ENCODE results near the gene TRAPPC4. TPM values are rescaled to one million over a fixed set of nuclear protein-coding genes. Genes with fewer than 3 reads are reported as not detected.
A peak's percentile ranks its signal among the peaks of the same experiment; 100 is the strongest.

Gene TRAPPC4
- total RNA-seq, 2 donors from 2014 or later: 72.6 to 73.2 TPM

DNA sequence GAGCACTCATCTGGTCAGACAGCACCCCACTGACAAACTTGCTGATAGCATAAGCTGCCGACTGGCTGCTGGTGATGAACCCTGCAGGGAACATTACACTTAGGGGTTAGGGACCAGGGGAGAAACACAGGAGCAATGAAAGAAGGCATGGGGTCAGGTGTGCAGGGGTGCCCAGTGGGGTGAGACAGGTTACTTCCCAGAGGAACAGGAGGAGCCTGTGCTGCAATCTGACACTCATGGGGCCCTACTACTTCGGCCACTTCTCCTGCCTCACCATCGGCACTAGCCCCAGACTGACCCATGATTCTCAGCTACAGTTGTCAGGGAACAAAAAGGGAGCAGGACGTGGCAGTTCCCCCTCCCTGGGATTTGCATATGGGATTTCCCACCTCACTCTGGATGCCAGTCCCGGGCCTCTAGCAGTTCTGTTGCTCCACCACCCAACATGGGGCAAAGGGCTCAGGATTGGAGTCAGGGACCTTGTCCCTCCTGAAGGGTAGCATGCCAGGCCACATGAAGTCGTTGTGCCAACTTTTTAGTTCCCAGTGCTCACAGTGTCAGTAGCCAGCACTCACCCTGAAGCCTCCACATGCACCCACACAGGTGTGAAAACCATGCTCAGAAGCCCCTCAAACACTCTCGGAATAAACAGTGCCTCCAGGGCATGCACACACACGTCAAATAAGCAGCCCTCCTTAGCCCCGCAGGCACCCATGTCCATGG, 9.9 kb downstream of the TRAPPC4 start:
- Histone ChIP-seq H3K9ac (ENCODE audit: low read depth in 2 of 2, low read length in 2 of 2) (peak overlapping the region in 1 of 2 donors; percentile 87), H3K9me3 (no peaks in the 10 kb centered on the region), H3K4me3 (peak overlapping the region; percentile 15), H3K4me1 (peaks cover 5% of the 10 kb centered on the region), H3K27me3 (no peaks in the 10 kb centered on the region), H3K36me3 (no peaks in the 10 kb centered on the region), H3K27ac (peak overlapping the region; percentile 75)
- intact Hi-C loops (cut with DNase I): no loop called here
- DNase-seq: no peak
- TF ChIP-seq CTCF (IDR thresholded peaks at IDR 0.05): no peak

- H3K9me3 ChIP-seq: no peaks in the 10 kb centered on the region
- TF ChIP-seq CTCF (IDR thresholded peaks at IDR 0.05): no peak
- H3K4me1 ChIP-seq: peaks cover 5% of the 10 kb centered on the region
- intact Hi-C loops (cut with DNase I): no loop called here
- H3K27ac ChIP-seq: peak overlapping the region; percentile 75
- peak overlapping the region; percentile 15 for H3K4me3 ChIP-seq
- DNase-seq: no peak
- no peaks in the 10 kb centered on the region for H3K27me3 ChIP-seq
- peak overlapping the region in 1 of 2 donors; percentile 87 for H3K9ac ChIP-seq (ENCODE audit: low read depth in 2 of 2, low read length in 2 of 2)
- no peaks in the 10 kb centered on the region for H3K36me3 ChIP-seq
Observed at GRCh38 chr11:119029069-119029339, 10.4 kb downstream of the TRAPPC4 start.

DNA sequence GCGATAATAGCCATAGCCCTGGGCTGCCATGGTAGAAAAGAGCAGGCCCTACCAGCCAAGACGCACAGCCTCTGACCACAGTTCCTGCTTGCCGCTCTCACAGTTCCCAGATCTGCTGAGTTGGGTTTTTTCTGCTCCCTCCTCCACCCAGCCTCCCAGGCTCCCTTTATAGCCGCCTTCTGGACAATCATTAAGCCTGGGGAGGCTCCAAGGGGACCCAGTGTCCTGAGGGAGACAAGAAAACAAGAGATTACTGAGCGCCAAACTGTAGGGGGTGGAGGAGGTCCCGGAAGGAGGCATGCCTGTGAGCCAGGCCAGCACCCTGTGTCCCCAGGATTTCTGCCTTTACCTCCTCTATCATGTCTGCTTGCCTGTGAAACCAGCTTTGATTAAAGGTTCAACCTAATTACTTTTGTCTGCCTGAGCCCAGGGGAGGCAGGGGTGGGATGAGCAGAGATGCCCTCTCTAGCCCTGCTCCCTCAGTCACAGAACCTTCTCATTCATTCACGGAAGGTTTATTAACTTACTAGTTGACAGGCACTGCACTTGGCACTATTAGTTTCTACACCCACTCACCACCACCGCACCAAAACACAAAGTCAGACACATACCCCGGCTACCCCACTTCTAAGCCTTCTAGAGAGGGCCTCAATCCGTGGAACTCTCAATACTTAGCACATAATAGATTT, 10.9 kb downstream of the TRAPPC4 start:
- no peak for TF ChIP-seq CTCF (IDR thresholded peaks at IDR 0.05)
- Histone ChIP-seq H3K4me1 (peaks cover 5% of the 10 kb centered on the region), H3K9me3 (no peaks in the 10 kb centered on the region), H3K36me3 (no peaks in the 10 kb centered on the region), H3K27ac (peak overlapping the region; percentile 75), H3K9ac (ENCODE audit: low read depth in 2 of 2, low read length in 2 of 2) (peak overlapping the region; percentile 87 to 92), H3K4me3 (peak overlapping the region; percentile 58), H3K27me3 (no peaks in the 10 kb centered on the region)
- intact Hi-C loops (cut with DNase I): no loop called here
- DNase-seq: peak; percentile 91

DNA sequence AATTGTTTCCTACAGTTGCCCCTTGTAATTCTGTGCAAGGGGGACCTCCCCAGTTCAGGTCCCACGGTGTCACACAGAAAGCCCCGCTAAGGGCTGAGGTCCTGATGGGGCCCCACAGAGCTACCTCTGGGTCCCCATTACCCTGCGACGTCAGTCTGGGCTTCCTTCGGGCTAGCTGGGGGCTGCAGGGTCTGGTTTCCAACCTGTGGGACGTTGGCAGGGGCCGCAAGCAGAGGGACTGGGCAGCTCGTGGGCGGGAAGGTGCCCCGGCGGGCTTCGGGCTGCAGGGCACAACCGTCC, 11.4 kb downstream of the TRAPPC4 start:
- Histone ChIP-seq H3K9ac (ENCODE audit: low read depth in 2 of 2, low read length in 2 of 2) (peak overlapping the region; percentile 87 to 92), H3K27ac (peak overlapping the region; percentile 75), H3K4me1 (peaks cover 3% of the 10 kb centered on the region), H3K4me3 (peak overlapping the region; percentile 58), H3K36me3 (no peaks in the 10 kb centered on the region), H3K27me3 (no peaks in the 10 kb centered on the region), H3K9me3 (no peaks in the 10 kb centered on the region)
- intact Hi-C loops (cut with DNase I): no loop called here
- DNase-seq: no peak
- no peak for TF ChIP-seq CTCF (IDR thresholded peaks at IDR 0.05)

- intact Hi-C loops (cut with DNase I): no loop called here
- Histone ChIP-seq H3K9me3 (no peaks in the 10 kb centered on the region), H3K4me1 (no peaks in the 10 kb centered on the region), H3K9ac (ENCODE audit: low read depth in 2 of 2, low read length in 2 of 2) (peak within 1 kb of the TSS; percentile 87 to 92), H3K4me3 (peak within 1 kb of the TSS; percentile 58), H3K36me3 (no peaks in the 10 kb centered on the region), H3K27ac (peak within 1 kb of the TSS; percentile 75), H3K27me3 (no peaks in the 10 kb centered on the region)
- peak; percentile 99 for DNase-seq
- peak; percentile 83 for TF ChIP-seq CTCF (IDR thresholded peaks at IDR 0.05)
Observed at GRCh38 chr11:119030329-119031047, 11.9 kb downstream of the TRAPPC4 start, which contains the start of gene SLC37A4. TSS of gene SLC37A4 (minus strand) at chr11:119030877.
